Erythroblast (primary cell): ENCODE measurements around the gene TMA7B.

Experiments used
- GATA1 ChIP-seq: IDR thresholded peaks from 2 replicates; pipeline ENCODE4 v1.6.1; 2011; ENCODE audit warnings: low read depth, mild to moderate bottlenecking, control low read depth, low read length, moderate library complexity
- POLR2A ChIP-seq: IDR thresholded peaks from 2 replicates; pipeline ENCODE4 v1.6.1; 2011; ENCODE audit warnings: mild to moderate bottlenecking, low read length

DNA sequence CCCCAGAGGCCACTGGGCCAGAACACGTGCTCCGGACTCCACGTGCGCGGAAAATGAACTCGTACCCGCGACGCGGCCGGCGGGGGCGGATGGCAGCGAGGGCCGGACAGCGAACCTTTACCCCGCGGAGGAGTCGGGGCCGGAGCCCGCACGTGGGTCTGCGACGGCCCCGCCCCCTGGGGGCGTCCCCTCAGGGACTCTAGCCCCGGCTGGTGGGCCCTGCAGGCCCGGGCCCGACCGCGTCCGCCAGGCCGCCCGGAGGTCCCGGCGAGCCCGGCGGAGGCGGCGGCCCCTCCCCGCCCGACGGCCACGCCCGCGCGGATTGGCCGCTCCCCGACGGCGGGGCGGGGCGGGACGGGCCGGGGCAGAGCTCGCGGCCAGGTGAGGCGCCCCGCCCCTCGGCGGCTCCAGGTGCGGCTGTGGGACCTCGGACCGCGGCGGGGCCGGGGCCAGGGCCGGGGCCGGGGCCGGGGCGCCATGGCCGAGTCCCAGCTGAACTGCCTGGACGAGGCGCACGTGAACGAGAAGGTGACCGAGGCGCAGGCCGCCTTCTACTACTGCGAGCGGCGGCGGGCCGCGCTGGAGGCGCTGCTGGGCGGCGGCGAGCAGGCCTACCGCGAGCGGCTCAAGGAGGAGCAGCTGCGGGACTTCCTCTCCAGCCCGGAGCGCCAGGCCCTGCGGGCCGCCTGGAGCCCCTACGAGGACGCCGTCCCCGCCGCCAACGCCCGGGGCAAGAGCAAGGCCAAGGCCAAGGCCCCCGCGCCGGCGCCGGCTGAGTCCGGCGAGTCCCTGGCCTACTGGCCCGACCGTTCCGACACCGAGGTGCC, 34.6 kb downstream of the TMA7B start, which contains the start of gene FAM83F:
- TF ChIP-seq POLR2A (peak; percentile 56), GATA1 (no peak)
